MCF 10A (cell line): ENCODE measurements around the gene F8. TPM values are rescaled to one million over a fixed set of nuclear protein-coding genes. Genes with fewer than 3 reads are reported as not detected.
"Not testable (repeated sequence)": the region's sequence is repeated elsewhere in the genome, so short reads cannot be mapped to it uniquely, and the experiment has no call there.

Experiments
- BruUV-seq: library from RNA; stranded (reverse); fragments of 400-500 nt; replicated peaks from 2 replicates; lab custom pipeline; 2021; lab: Mats Ljungman, UMichigan
- CTCF ChIA-PET: fragments of 300-600 bp; sonication (Branson Sonifier 250); formaldehyde crosslinking; extraction: SDS; loops from one replicate; lab custom pipeline; 2021; ENCODE audit warnings: antibody characterized with exemption, inconsistent platforms; lab: Yijun Ruan, JAX
- POLR2A ChIA-PET: fragments of 300-600, 350-650 bp; sonication (Branson Sonifier 250); formaldehyde crosslinking; extraction: SDS; loops from one replicate; lab custom pipeline; 2020; ENCODE audit warnings: antibody characterized with exemption, inconsistent platforms; lab: Yijun Ruan, JAX
- DNase-seq: peaks from one replicate; pipeline ENCODE4 v3.0.0-alpha.2; 2018; ENCODE audit not compliant: unreplicated experiment
- H3K27ac Mint-ChIP-seq: one replicate; pipeline ENCODE4 v1.8.0; 2022; ENCODE audit warnings: mild to moderate bottlenecking, low read depth, mixed read lengths; ENCODE audit not compliant: unreplicated experiment
- H3K27me3 Mint-ChIP-seq: one replicate; pipeline ENCODE4 v1.8.0; 2022; ENCODE audit warnings: mixed read lengths; ENCODE audit not compliant: insufficient read depth, unreplicated experiment
- H3K36me3 Mint-ChIP-seq: one replicate; pipeline ENCODE4 v1.8.0; 2022; ENCODE audit warnings: mild to moderate bottlenecking, moderate library complexity, mixed read lengths; ENCODE audit not compliant: insufficient read depth, unreplicated experiment
- H3K4me1 Mint-ChIP-seq: one replicate; pipeline ENCODE4 v1.8.0; 2022; ENCODE audit warnings: mixed read lengths; ENCODE audit not compliant: insufficient read depth, unreplicated experiment
- H3K4me3 Mint-ChIP-seq: one replicate; pipeline ENCODE4 v1.8.0; 2022; ENCODE audit warnings: mild to moderate bottlenecking, moderate library complexity, mixed read lengths; ENCODE audit not compliant: unreplicated experiment
- H3K9me3 Mint-ChIP-seq: one replicate; pipeline ENCODE4 v1.8.0; 2022; ENCODE audit warnings: mixed read lengths; ENCODE audit not compliant: unreplicated experiment
- intact Hi-C: fragments of 100-400 bp; cut with micrococcal nuclease; formaldehyde crosslinking; loops from 2 replicates; pipeline ENCODE4 v1.14.1; 2022
- total RNA-seq: library from RNA; stranded (reverse); gene quantifications from 2 replicates; pipeline ENCODE4 v1.2.3, GENCODE V29; 2022
- TF ChIP-seq, protein P1 (sequence below): fragments of 200-600 bp; IDR thresholded peaks from one replicate; pipeline ENCODE4 v1.8.0; 2022; ENCODE audit warnings: antibody characterized with exemption, mild to moderate bottlenecking; ENCODE audit not compliant: unreplicated experiment

The F8 gene
- total RNA-seq, 1 experiment from 2014 or later, result 5.3 TPM

- Mint-ChIP-seq H3K27ac (no peak overlapping the region), H3K4me3 (no peak overlapping the region), H3K27me3 (peaks cover 11% of the 10 kb centered on the region), H3K4me1 (no peaks in the 10 kb centered on the region), H3K9me3 (peaks cover 6% of the 10 kb centered on the region), H3K36me3 (no peaks in the 10 kb centered on the region)
- TF ChIP-seq, protein P1, sequence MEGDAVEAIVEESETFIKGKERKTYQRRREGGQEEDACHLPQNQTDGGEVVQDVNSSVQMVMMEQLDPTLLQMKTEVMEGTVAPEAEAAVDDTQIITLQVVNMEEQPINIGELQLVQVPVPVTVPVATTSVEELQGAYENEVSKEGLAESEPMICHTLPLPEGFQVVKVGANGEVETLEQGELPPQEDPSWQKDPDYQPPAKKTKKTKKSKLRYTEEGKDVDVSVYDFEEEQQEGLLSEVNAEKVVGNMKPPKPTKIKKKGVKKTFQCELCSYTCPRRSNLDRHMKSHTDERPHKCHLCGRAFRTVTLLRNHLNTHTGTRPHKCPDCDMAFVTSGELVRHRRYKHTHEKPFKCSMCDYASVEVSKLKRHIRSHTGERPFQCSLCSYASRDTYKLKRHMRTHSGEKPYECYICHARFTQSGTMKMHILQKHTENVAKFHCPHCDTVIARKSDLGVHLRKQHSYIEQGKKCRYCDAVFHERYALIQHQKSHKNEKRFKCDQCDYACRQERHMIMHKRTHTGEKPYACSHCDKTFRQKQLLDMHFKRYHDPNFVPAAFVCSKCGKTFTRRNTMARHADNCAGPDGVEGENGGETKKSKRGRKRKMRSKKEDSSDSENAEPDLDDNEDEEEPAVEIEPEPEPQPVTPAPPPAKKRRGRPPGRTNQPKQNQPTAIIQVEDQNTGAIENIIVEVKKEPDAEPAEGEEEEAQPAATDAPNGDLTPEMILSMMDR, result no peak
- POLR2A ChIA-PET, result interaction anchor here (0.7 kb wide), 1 partner anchor 13 kb away, joined by 3 read pairs; no protein-coding TSS in a partner anchor
- intact Hi-C loops, result no loop called here
- DNase-seq, result no peak
- CTCF ChIA-PET, result no interaction called here
- no TSS peak for BruUV-seq
Observed at GRCh38 chrX:154961947-154962346, 60.6 kb downstream of the F8 start.

GRCh38 chrX:154955799-154956198 lies 66.7 kb downstream of the F8 start:
- BruUV-seq, H3K27ac Mint-ChIP-seq, DNase-seq, H3K4me1 Mint-ChIP-seq, H3K4me3 Mint-ChIP-seq, H3K9me3 Mint-ChIP-seq, H3K36me3 Mint-ChIP-seq, CTCF ChIA-PET, POLR2A ChIA-PET, intact Hi-C loops: not testable (repeated sequence)
- H3K27me3 Mint-ChIP-seq, result peaks cover 13% of the 10 kb centered on the region

GRCh38 chrX:154939265-154939664 lies 83.3 kb downstream of the F8 start:
- BruUV-seq, CTCF ChIA-PET, H3K27ac Mint-ChIP-seq, intact Hi-C loops, H3K4me3 Mint-ChIP-seq, H3K9me3 Mint-ChIP-seq, DNase-seq, H3K36me3 Mint-ChIP-seq, POLR2A ChIA-PET, H3K4me1 Mint-ChIP-seq: not testable (repeated sequence)
- H3K27me3 Mint-ChIP-seq, result peaks cover 14% of the 10 kb centered on the region

- H3K4me3 Mint-ChIP-seq, H3K27ac Mint-ChIP-seq, H3K9me3 Mint-ChIP-seq, H3K36me3 Mint-ChIP-seq, H3K4me1 Mint-ChIP-seq, DNase-seq, CTCF ChIA-PET, BruUV-seq, intact Hi-C loops, POLR2A ChIA-PET: not testable (repeated sequence)
- H3K27me3 Mint-ChIP-seq, result peaks cover 52% of the 10 kb centered on the region
Observed at GRCh38 chrX:154924771-154925170, 97.8 kb downstream of the F8 start.

DNA sequence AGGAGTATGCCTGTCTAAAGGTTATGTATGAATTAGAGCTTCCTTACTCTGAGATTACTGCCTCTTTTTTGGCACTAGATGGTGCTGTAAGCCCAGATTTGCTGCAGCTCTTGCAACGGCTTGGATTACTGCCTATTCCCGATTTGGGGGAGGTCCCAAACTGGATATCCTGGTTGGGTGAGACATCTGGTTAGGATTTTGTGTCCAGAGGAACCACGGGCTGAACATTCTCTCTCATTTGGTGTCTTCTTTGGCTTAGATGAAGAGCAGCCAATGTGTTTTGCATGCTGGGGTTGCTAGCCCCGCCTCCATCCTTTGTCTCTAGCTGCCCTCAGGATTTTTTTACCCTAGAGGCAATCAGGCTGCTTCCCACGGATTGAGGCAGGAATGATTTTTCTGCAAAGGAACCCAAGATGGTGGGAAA lies 104.5 kb downstream of the F8 start:
- H3K9me3 Mint-ChIP-seq, result peaks cover under 1% of the 10 kb centered on the region
- no peak overlapping the region for H3K27ac Mint-ChIP-seq

More for the DNA sequence above, 104.5 kb downstream of the F8 start:
- TF ChIP-seq, protein P1, result peak; percentile 76
- H3K4me1 Mint-ChIP-seq, result no peaks in the 10 kb centered on the region
- no TSS peak for BruUV-seq
- intact Hi-C loops, result loop anchor here (1.0 to 5.0 kb wide), 5 partner anchors 63 to 904 kb away; no protein-coding TSS in a partner anchor
- peaks cover 44% of the 10 kb centered on the region for H3K27me3 Mint-ChIP-seq
- ChIA-PET POLR2A (interaction anchor here (0.6 to 1.9 kb wide), 6 partner anchors 10 to 195 kb away, joined by 3 to 6 read pairs (median 4); no protein-coding TSS in a partner anchor), CTCF (interaction anchor here (0.6 to 2.5 kb wide), 35 partner anchors 9 to 1375 kb away, joined by 3 to 46 read pairs (median 4); partner anchors contain the start of gene FUNDC2)
- DNase-seq, result peak; percentile 79
- peak overlapping the region; percentile 56 for H3K4me3 Mint-ChIP-seq
- no peaks in the 10 kb centered on the region for H3K36me3 Mint-ChIP-seq
